SH-SY5Y (cell line): ENCODE results near the gene OTOG.

Source experiments
- GATA2 ChIP-seq: IDR thresholded peaks from 2 replicates; pipeline ENCODE4 v1.6.1; 2011; ENCODE audit warnings: mild to moderate bottlenecking, low read depth, low read length
- GATA3 ChIP-seq: IDR thresholded peaks from 2 replicates; pipeline ENCODE4 v1.6.1; 2011; ENCODE audit warnings: low read depth, mild to moderate bottlenecking, low read length, moderate library complexity

DNA sequence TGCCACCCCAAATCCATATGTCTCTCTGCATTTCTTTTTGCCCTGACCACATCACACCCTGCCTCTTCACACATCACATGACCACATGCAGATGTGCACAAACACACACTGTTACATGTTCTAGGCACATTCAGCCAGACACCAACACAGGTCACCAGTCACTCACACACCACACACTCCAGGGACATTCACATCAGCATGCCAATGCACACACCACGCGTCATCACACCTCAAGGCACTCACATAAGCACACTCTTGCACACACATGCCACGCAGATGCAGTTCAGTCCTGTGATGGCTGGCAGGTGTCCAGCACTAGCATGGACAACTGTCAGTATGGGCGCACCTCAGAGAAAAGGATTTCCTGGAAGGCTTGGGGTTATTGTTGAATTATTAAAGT is 95.3 kb downstream of the OTOG start:
- no peak for TF ChIP-seq GATA2
- no peak for TF ChIP-seq GATA3
